OCI-LY3 (cell line): Measurements from ENCODE around the gene KCNN3.

Experiments used
- H2AFZ ChIP-seq: fragments of 200-600, 300-600 bp; shearing (Covaris generic); 2 replicates; pipeline ENCODE4 v1.6.0; 2014; ENCODE audit warnings: antibody characterized with exemption, low read depth, low read length
- H3K27ac ChIP-seq: fragments of 200-600, 300-600 bp; sonication (generic); 2 replicates; pipeline ENCODE4 v1.5.1; 2014; ENCODE audit warnings: mild to moderate bottlenecking, low read length, moderate library complexity, mixed read lengths
- H3K27me3 ChIP-seq: fragments of 200-600, 300-600 bp; sonication (generic); 2 replicates; pipeline ENCODE4 v1.6.1; 2014; ENCODE audit warnings: low read depth, low read length, mixed read lengths
- H3K36me3 ChIP-seq: fragments of 200-600, 300-600 bp; sonication (generic); replicated peaks from 2 replicates; pipeline ENCODE3; 2014; ENCODE audit warnings: low read depth, low read length, mixed read lengths
- H3K4me1 ChIP-seq: fragments of 300-600, 200-600 bp; sonication (generic); 2 replicates; pipeline ENCODE4 v1.6.1; 2014; ENCODE audit warnings: low read length, mixed read lengths
- H3K4me2 ChIP-seq: fragments of 200-600, 300-600 bp; sonication (generic); 2 replicates; pipeline ENCODE4 v1.6.1; 2014; ENCODE audit warnings: low read length, mixed read lengths
- H3K4me3 ChIP-seq: fragments of 300-600, 200-600 bp; sonication (generic); 2 replicates; pipeline ENCODE4 v1.5.1; 2014; ENCODE audit warnings: antibody characterized with exemption, mild to moderate bottlenecking, low read length, moderate library complexity
- H3K79me2 ChIP-seq: fragments of 300-600, 200-600 bp; shearing (Covaris generic); 2 replicates; pipeline ENCODE4 v1.6.1; 2014; ENCODE audit warnings: mild to moderate bottlenecking, low read length, mixed read lengths
- H3K9ac ChIP-seq: fragments of 300-600, 200-600 bp; shearing (Covaris generic); 2 replicates; pipeline ENCODE4 v1.6.0; 2014; ENCODE audit warnings: mild to moderate bottlenecking, low read length, moderate library complexity
- H3K9me3 ChIP-seq: fragments of 200-600, 300-600 bp; shearing (Covaris generic); 2 replicates; pipeline ENCODE4 v1.6.1; 2014; ENCODE audit warnings: low read length, mixed read lengths; ENCODE audit not compliant: insufficient read depth
- H4K20me1 ChIP-seq: fragments of 200-600, 300-600 bp; sonication (generic); 2 replicates; pipeline ENCODE4 v1.6.1; 2016; ENCODE audit warnings: low read length, mixed read lengths; ENCODE audit not compliant: insufficient read depth
- EZH2phosphoT487 ChIP-seq: fragments of 200-600 bp; shearing (Covaris generic); IDR thresholded peaks from 2 replicates; pipeline ENCODE4 v1.6.1; 2018; ENCODE audit warnings: antibody characterized with exemption, mixed run types, low read depth
- TF ChIP-seq, protein P1 (sequence below): fragments of 200-600, 300-600 bp; sonication (generic); IDR thresholded peaks from 2 replicates; pipeline ENCODE4 v1.5.1; 2014; ENCODE audit warnings: antibody characterized with exemption, low read length, low read depth

The KCNN3 gene

DNA sequence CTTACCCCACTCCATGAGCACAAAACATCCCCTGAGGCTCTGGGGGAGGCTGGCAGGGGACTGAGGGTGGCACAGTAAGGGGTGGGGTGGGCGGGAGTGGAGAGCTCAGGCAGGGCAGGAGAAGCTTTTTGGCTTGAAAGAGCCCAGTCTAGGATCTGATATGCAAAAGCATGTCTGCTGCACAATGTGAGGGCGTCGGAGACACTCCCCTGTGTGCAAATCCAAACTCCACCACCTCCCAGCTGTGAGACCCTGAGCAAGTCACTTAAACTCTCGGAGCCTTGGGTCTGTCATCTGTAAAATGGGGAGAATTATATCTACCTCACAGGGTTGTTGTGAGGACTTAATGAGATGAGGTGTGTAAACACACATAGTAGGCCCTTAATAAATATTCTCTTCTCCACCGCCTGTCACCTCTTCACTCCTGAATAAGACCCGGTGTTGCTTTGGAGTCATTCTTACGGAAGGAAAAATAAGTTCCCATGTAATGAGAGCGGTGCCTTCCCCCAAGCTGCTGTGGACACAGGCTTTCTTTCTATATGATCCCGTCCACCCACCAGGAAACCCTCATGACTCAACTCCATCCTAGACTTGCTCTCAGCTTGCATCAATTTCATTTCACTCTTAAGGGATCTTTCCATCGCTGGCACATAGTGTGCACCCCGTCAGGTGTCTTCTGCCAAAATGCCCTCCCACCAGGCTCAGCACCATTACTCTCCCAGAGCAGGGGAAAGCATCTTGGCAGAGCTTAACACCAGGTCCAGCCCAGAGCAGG, 12.5 kb downstream of the KCNN3 start:
- Histone ChIP-seq H3K27ac (no peak overlapping the region), H3K4me3 (no peak overlapping the region), H3K79me2 (no peaks in the 10 kb centered on the region), H3K9ac (no peak overlapping the region), H3K36me3 (no peaks in the 10 kb centered on the region), H3K4me2 (no peak overlapping the region), H3K4me1 (peaks cover 46% of the 10 kb centered on the region), H4K20me1 (no peaks in the 10 kb centered on the region), H3K9me3 (no peaks in the 10 kb centered on the region), H2AFZ (no peak overlapping the region), H3K27me3 (no peaks in the 10 kb centered on the region)
- no peak for TF ChIP-seq EZH2phosphoT487
- TF ChIP-seq, protein P1, sequence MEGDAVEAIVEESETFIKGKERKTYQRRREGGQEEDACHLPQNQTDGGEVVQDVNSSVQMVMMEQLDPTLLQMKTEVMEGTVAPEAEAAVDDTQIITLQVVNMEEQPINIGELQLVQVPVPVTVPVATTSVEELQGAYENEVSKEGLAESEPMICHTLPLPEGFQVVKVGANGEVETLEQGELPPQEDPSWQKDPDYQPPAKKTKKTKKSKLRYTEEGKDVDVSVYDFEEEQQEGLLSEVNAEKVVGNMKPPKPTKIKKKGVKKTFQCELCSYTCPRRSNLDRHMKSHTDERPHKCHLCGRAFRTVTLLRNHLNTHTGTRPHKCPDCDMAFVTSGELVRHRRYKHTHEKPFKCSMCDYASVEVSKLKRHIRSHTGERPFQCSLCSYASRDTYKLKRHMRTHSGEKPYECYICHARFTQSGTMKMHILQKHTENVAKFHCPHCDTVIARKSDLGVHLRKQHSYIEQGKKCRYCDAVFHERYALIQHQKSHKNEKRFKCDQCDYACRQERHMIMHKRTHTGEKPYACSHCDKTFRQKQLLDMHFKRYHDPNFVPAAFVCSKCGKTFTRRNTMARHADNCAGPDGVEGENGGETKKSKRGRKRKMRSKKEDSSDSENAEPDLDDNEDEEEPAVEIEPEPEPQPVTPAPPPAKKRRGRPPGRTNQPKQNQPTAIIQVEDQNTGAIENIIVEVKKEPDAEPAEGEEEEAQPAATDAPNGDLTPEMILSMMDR = no peak

DNA sequence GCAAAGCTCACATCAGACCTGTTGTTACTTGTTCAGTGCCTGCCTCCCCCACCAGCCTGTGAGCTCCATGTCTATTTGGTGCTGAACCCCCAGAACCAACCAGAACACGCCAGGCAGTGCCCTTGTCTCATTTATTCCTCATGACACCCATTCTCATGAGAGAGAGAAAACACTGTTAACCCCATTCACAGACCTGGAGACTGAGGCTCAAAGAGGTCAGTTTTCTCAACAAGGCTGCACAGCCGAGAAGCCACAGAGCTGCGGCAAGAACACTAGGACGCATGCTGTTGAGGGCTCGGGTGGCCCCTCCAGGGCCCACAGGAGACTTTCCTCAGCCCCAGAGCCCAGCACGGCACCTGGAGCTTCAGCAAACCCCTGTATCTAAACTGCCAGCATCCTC, 13.1 kb downstream of the KCNN3 start:
- Histone ChIP-seq H3K9ac (no peak overlapping the region), H2AFZ (no peak overlapping the region), H3K9me3 (no peaks in the 10 kb centered on the region), H3K4me2 (no peak overlapping the region), H3K27me3 (no peaks in the 10 kb centered on the region), H3K4me1 (peaks cover 40% of the 10 kb centered on the region), H3K36me3 (no peaks in the 10 kb centered on the region), H3K27ac (no peak overlapping the region), H3K79me2 (no peaks in the 10 kb centered on the region), H4K20me1 (no peaks in the 10 kb centered on the region), H3K4me3 (no peak overlapping the region)
- TF ChIP-seq EZH2phosphoT487 = no peak
- TF ChIP-seq, protein P1 = no peak

DNA sequence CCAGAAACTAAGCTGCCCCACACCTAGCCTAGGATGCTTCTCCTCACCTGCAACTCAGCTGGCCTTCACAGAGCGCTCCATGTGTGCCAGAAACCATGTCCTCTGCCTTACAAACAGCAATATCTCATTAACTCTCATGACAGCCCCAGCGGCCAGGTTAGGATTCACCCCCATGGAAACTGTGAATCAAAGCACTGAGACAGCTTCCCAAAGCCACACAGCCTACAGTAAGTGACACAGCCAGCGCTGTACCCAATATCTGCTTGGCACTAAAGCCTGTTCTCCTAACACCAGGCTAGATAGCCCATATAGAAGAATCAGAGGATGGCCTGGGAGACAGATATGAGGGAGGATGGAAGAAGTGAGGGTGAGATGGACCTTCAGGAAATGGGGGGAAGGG, 13.5 kb downstream of the KCNN3 start:
- no peaks in the 10 kb centered on the region for H3K79me2 ChIP-seq
- no peak overlapping the region for H3K27ac ChIP-seq
- no peak overlapping the region for H2AFZ ChIP-seq
- no peak overlapping the region for H3K4me2 ChIP-seq
- H3K4me1 ChIP-seq = peaks cover 35% of the 10 kb centered on the region
- H3K9ac ChIP-seq = no peak overlapping the region
- H4K20me1 ChIP-seq = no peaks in the 10 kb centered on the region
- H3K9me3 ChIP-seq = no peaks in the 10 kb centered on the region
- TF ChIP-seq, protein P1 = no peak
- no peak for TF ChIP-seq EZH2phosphoT487
- H3K4me3 ChIP-seq = no peak overlapping the region
- H3K36me3 ChIP-seq = no peaks in the 10 kb centered on the region
- no peaks in the 10 kb centered on the region for H3K27me3 ChIP-seq

DNA sequence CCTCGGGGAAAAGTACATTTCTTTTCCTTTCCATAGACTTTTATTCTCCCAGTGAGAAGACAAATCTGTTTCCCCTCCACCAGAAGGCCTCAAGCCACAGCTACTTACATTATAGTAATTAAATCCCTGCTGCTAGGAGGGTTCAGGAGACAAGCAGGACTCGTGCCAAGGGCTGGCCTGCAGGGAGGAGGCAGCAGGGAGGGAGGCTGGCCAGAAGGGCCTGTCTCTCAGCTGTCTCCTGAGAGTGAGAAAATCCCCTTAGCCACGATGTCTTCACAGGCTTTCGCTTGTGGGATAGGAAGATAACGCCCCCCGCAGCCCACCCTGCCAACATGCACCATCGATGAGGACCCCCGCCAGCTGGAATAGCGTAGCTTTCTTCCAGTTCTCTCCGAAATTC, 14.0 kb downstream of the KCNN3 start:
- no peak overlapping the region for H3K4me2 ChIP-seq
- H3K27me3 ChIP-seq = no peaks in the 10 kb centered on the region
- no peak overlapping the region for H3K4me3 ChIP-seq
- peaks cover 30% of the 10 kb centered on the region for H3K4me1 ChIP-seq
- no peaks in the 10 kb centered on the region for H3K9me3 ChIP-seq
- no peaks in the 10 kb centered on the region for H3K79me2 ChIP-seq
- H3K36me3 ChIP-seq = no peaks in the 10 kb centered on the region
- TF ChIP-seq, protein P1 = no peak
- TF ChIP-seq EZH2phosphoT487 = no peak
- no peaks in the 10 kb centered on the region for H4K20me1 ChIP-seq
- H3K27ac ChIP-seq = no peak overlapping the region
- no peak overlapping the region for H2AFZ ChIP-seq
- H3K9ac ChIP-seq = no peak overlapping the region
